ENCODE measurements around the gene UCN.

UCN gene

GRCh38 chr2:27336173-27336572, 27.9 kb upstream of the UCN start:
- no peaks in the 10 kb centered on the region for H3K79me2 ChIP-seq (ENCODE audit: low read length)
- H4K20me1 ChIP-seq (ENCODE audit: insufficient read depth, low read length): no peaks in the 10 kb centered on the region
- H2AFZ ChIP-seq (ENCODE audit: low read length): no peak overlapping the region
- no peak for DNase-seq
- H3K9me2 ChIP-seq (replicated peaks; ENCODE audit: insufficient read depth, low read length): no peaks in the 10 kb centered on the region
- H3K9me3 ChIP-seq (replicated peaks; ENCODE audit: insufficient read depth, low read length): no peaks in the 10 kb centered on the region
- peaks cover under 1% of the 10 kb centered on the region for H3K36me3 ChIP-seq (replicated peaks; ENCODE audit: insufficient read depth, low read length)
- H3K4me1 ChIP-seq (ENCODE audit: low read length): no peaks in the 10 kb centered on the region
- H3K4me3 ChIP-seq (ENCODE audit: low read length): no peak overlapping the region
- H3K9ac ChIP-seq (ENCODE audit: low read length): no peak overlapping the region
- TF ChIP-seq CTCF (IDR thresholded peaks at IDR 0.05; ENCODE audit: low read length): no peak
- no peak for TF ChIP-seq EZH2phosphoT487 (IDR thresholded peaks at IDR 0.05; ENCODE audit: low read length)
- TF ChIP-seq EZH2 (optimal IDR thresholded peaks at IDR 0.05; ENCODE audit: low read depth, low read length): no peak
- H3K4me2 ChIP-seq (ENCODE audit: low read depth, low read length): no peak overlapping the region
- no peak overlapping the region for H3K27ac ChIP-seq (ENCODE audit: low read length)
- H3F3A ChIP-seq (ENCODE audit: insufficient read depth, low read length): no peaks in the 10 kb centered on the region
- H3K27me3 ChIP-seq (replicated peaks; ENCODE audit: insufficient read depth, low read length): no peaks in the 10 kb centered on the region

GRCh38 chr2:27335311-27335710, 27.1 kb upstream of the UCN start:
- Histone ChIP-seq H3K79me2 (ENCODE audit: low read length) (no peaks in the 10 kb centered on the region), H3K9ac (ENCODE audit: low read length) (no peak overlapping the region), H3K36me3 (replicated peaks; ENCODE audit: insufficient read depth, low read length) (no peaks in the 10 kb centered on the region; the same call in 1 of the 2 replicates), H2AFZ (ENCODE audit: low read length) (no peak overlapping the region), H3F3A (ENCODE audit: insufficient read depth, low read length) (no peaks in the 10 kb centered on the region), H3K9me3 (replicated peaks; ENCODE audit: insufficient read depth, low read length) (no peaks in the 10 kb centered on the region), H3K4me1 (ENCODE audit: low read length) (no peaks in the 10 kb centered on the region), H3K4me2 (ENCODE audit: low read depth, low read length) (no peak overlapping the region), H4K20me1 (ENCODE audit: insufficient read depth, low read length) (no peaks in the 10 kb centered on the region), H3K9me2 (replicated peaks; ENCODE audit: insufficient read depth, low read length) (no peaks in the 10 kb centered on the region), H3K4me3 (ENCODE audit: low read length) (no peak overlapping the region), H3K27ac (ENCODE audit: low read length) (no peak overlapping the region), H3K27me3 (replicated peaks; ENCODE audit: insufficient read depth, low read length) (no peaks in the 10 kb centered on the region)
- no peak for DNase-seq
- no peak for TF ChIP-seq EZH2 (optimal IDR thresholded peaks at IDR 0.05; ENCODE audit: low read depth, low read length)

GRCh38 chr2:27324720-27325119, 16.5 kb upstream of the UCN start:
- no peaks in the 10 kb centered on the region for H3K9me2 ChIP-seq (replicated peaks; ENCODE audit: insufficient read depth, low read length)
- TF ChIP-seq CTCF (IDR thresholded peaks at IDR 0.05; ENCODE audit: low read length) (no peak), EZH2phosphoT487 (IDR thresholded peaks at IDR 0.05; ENCODE audit: low read length) (no peak), EZH2 (optimal IDR thresholded peaks at IDR 0.05; ENCODE audit: low read depth, low read length) (no peak)
- H3K4me3 ChIP-seq (ENCODE audit: low read length): no peak overlapping the region
- no peaks in the 10 kb centered on the region for H4K20me1 ChIP-seq (ENCODE audit: insufficient read depth, low read length)
- no peaks in the 10 kb centered on the region for H3K27me3 ChIP-seq (replicated peaks; ENCODE audit: insufficient read depth, low read length)
- no peaks in the 10 kb centered on the region for H3K9me3 ChIP-seq (replicated peaks; ENCODE audit: insufficient read depth, low read length)
- H3K4me2 ChIP-seq (ENCODE audit: low read depth, low read length): no peak overlapping the region
- DNase-seq: no peak
- H3F3A ChIP-seq (ENCODE audit: insufficient read depth, low read length): no peaks in the 10 kb centered on the region; the same call in 1 of the 2 replicates
- no peak overlapping the region for H3K9ac ChIP-seq (ENCODE audit: low read length)
- peaks cover 3% of the 10 kb centered on the region; the same call in 1 of the 2 replicates for H3K36me3 ChIP-seq (replicated peaks; ENCODE audit: insufficient read depth, low read length)
- H3K27ac ChIP-seq (ENCODE audit: low read length): no peak overlapping the region
- peaks cover 22% of the 10 kb centered on the region for H3K79me2 ChIP-seq (ENCODE audit: low read length)
- H3K4me1 ChIP-seq (ENCODE audit: low read length): peaks cover 9% of the 10 kb centered on the region; the same call in 1 of the 2 replicates
- no peak overlapping the region for H2AFZ ChIP-seq (ENCODE audit: low read length)

GRCh38 chr2:27323596-27324285, 15.5 kb upstream of the UCN start:
- Histone ChIP-seq H3K36me3 (replicated peaks; ENCODE audit: insufficient read depth, low read length) (peaks cover 3% of the 10 kb centered on the region; the same call in 1 of the 2 replicates), H3F3A (ENCODE audit: insufficient read depth, low read length) (no peaks in the 10 kb centered on the region; the same call in 1 of the 2 replicates), H3K4me3 (ENCODE audit: low read length) (peak overlapping the region; percentile 89), H3K9ac (ENCODE audit: low read length) (peak overlapping the region; percentile 87), H3K27ac (ENCODE audit: low read length) (peak overlapping the region; percentile 50; the same call in 1 of the 2 replicates), H4K20me1 (ENCODE audit: insufficient read depth, low read length) (no peaks in the 10 kb centered on the region), H3K9me2 (replicated peaks; ENCODE audit: insufficient read depth, low read length) (no peaks in the 10 kb centered on the region), H3K4me2 (ENCODE audit: low read depth, low read length) (peak overlapping the region; percentile 89), H3K27me3 (replicated peaks; ENCODE audit: insufficient read depth, low read length) (no peaks in the 10 kb centered on the region), H3K79me2 (ENCODE audit: low read length) (peaks cover 22% of the 10 kb centered on the region), H2AFZ (ENCODE audit: low read length) (peak overlapping the region; percentile 65), H3K9me3 (replicated peaks; ENCODE audit: insufficient read depth, low read length) (no peaks in the 10 kb centered on the region), H3K4me1 (ENCODE audit: low read length) (peaks cover 9% of the 10 kb centered on the region; the same call in 1 of the 2 replicates)
- DNase-seq: peak; percentile 30
- TF ChIP-seq EZH2phosphoT487 (IDR thresholded peaks at IDR 0.05; ENCODE audit: low read length) (no peak), CTCF (IDR thresholded peaks at IDR 0.05; ENCODE audit: low read length) (no peak), EZH2 (optimal IDR thresholded peaks at IDR 0.05; ENCODE audit: low read depth, low read length) (no peak)

All from MM.1S (cell line).